ENCODE results near the gene LRMDA.

The LRMDA gene

GRCh38 chr10:75568450-75569130 is 137.2 kb downstream of the LRMDA start:
- no peak overlapping the region for H3K27ac ChIP-seq (ENCODE audit: low read depth, low read length)
- H3K9ac ChIP-seq (ENCODE audit: low read depth, low read length): no peak overlapping the region
- H3K9me3 ChIP-seq (ENCODE audit: control insufficient read depth, insufficient read depth, low read length): peaks cover 30% of the 10 kb centered on the region
- H3K4me1 ChIP-seq (ENCODE audit: control insufficient read depth, insufficient read depth, low read length): no peaks in the 10 kb centered on the region
- no peaks in the 10 kb centered on the region for H3K27me3 ChIP-seq (ENCODE audit: control insufficient read depth, insufficient read depth, low read length)
- no peak overlapping the region for H3K4me3 ChIP-seq (ENCODE audit: low read depth, low read length)
- H3K36me3 ChIP-seq (ENCODE audit: control insufficient read depth, insufficient read depth, low read length): no peaks in the 10 kb centered on the region

GRCh38 chr10:75569506-75569905 is 138.1 kb downstream of the LRMDA start:
- Histone ChIP-seq H3K4me1 (ENCODE audit: control insufficient read depth, insufficient read depth, low read length) (no peaks in the 10 kb centered on the region), H3K27ac (ENCODE audit: low read depth, low read length) (no peak overlapping the region), H3K4me3 (ENCODE audit: low read depth, low read length) (no peak overlapping the region), H3K9ac (ENCODE audit: low read depth, low read length) (no peak overlapping the region), H3K36me3 (ENCODE audit: control insufficient read depth, insufficient read depth, low read length) (no peaks in the 10 kb centered on the region), H3K27me3 (ENCODE audit: control insufficient read depth, insufficient read depth, low read length) (no peaks in the 10 kb centered on the region), H3K9me3 (ENCODE audit: control insufficient read depth, insufficient read depth, low read length) (peaks cover 24% of the 10 kb centered on the region)

DNA sequence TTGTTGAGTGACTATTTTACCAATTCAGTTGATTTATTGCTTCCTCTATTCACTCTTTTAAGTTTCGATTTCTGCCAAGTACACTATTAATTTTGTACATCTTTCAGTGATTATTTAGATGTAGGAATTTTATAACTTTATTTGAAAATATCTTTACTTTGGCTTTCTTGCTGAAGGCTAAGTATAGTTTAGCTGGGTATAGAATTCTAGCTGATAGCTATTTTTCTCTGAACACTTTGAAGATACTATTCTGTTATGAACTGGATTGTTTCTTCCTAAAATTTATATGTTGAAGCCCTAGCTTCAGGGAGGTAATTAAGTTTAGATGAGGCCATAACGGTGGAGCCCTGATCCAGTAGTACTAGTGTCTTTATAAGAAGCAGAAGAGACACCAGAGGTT is 141.1 kb downstream of the LRMDA start:
- Histone ChIP-seq H3K4me1 (ENCODE audit: control insufficient read depth, insufficient read depth, low read length) (no peaks in the 10 kb centered on the region), H3K27ac (ENCODE audit: low read depth, low read length) (no peak overlapping the region), H3K9ac (ENCODE audit: low read depth, low read length) (no peak overlapping the region), H3K27me3 (ENCODE audit: control insufficient read depth, insufficient read depth, low read length) (no peaks in the 10 kb centered on the region), H3K4me3 (ENCODE audit: low read depth, low read length) (no peak overlapping the region), H3K36me3 (ENCODE audit: control insufficient read depth, insufficient read depth, low read length) (no peaks in the 10 kb centered on the region), H3K9me3 (ENCODE audit: control insufficient read depth, insufficient read depth, low read length) (peaks cover 8% of the 10 kb centered on the region)

DNA sequence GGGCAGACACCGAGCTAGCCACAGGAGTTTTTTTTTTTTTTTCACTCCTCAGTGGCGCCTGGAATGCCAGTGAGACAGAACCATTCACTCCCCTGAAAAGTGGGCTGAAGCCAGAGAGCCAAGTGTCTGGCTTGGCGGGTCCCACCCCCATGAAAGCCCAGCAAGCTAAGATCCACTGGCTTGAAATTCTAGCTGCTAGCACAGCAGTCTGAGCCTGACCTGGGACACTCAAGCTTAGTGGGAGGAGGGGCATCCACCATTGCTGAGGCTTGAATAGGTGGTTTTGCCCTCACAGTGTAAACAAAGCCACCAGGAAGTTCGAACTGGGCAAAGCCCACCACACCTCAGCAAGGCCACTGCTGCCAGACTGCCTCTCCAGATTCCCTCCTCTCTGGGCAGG is 144.5 kb downstream of the LRMDA start:
- Histone ChIP-seq H3K4me3 (ENCODE audit: low read depth, low read length) (no peak overlapping the region), H3K9me3 (ENCODE audit: control insufficient read depth, insufficient read depth, low read length) (peaks cover 8% of the 10 kb centered on the region), H3K9ac (ENCODE audit: low read depth, low read length) (no peak overlapping the region), H3K4me1 (ENCODE audit: control insufficient read depth, insufficient read depth, low read length) (no peaks in the 10 kb centered on the region), H3K27me3 (ENCODE audit: control insufficient read depth, insufficient read depth, low read length) (no peaks in the 10 kb centered on the region), H3K36me3 (ENCODE audit: control insufficient read depth, insufficient read depth, low read length) (no peaks in the 10 kb centered on the region), H3K27ac (ENCODE audit: low read depth, low read length) (no peak overlapping the region)

DNA sequence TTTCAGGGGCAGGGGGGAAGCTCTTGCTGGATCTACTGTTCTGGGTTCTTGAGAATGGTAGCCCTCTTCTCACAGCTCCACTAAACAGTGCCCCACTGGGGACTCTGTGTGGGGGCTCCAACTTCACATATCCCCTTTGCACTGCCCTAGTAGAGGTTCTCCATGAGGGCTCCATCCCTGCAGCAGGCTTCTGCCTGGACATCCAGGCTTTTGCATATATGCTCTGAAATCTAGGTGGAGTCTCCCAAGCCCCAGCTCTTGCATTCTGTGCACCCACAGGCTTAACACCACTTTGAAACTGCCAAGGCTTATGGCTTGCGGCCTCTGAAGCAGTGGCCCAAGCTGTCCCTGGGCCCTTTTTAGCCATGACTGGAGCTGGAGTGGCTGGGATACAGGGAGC is 150.7 kb downstream of the LRMDA start:
- H3K27me3 ChIP-seq (ENCODE audit: control insufficient read depth, insufficient read depth, low read length): no peaks in the 10 kb centered on the region
- H3K27ac ChIP-seq (ENCODE audit: low read depth, low read length): no peak overlapping the region
- H3K4me1 ChIP-seq (ENCODE audit: control insufficient read depth, insufficient read depth, low read length): no peaks in the 10 kb centered on the region
- H3K4me3 ChIP-seq (ENCODE audit: low read depth, low read length): no peak overlapping the region
- H3K9ac ChIP-seq (ENCODE audit: low read depth, low read length): no peak overlapping the region
- peaks cover 25% of the 10 kb centered on the region for H3K9me3 ChIP-seq (ENCODE audit: control insufficient read depth, insufficient read depth, low read length)
- no peaks in the 10 kb centered on the region for H3K36me3 ChIP-seq (ENCODE audit: control insufficient read depth, insufficient read depth, low read length)

DNA sequence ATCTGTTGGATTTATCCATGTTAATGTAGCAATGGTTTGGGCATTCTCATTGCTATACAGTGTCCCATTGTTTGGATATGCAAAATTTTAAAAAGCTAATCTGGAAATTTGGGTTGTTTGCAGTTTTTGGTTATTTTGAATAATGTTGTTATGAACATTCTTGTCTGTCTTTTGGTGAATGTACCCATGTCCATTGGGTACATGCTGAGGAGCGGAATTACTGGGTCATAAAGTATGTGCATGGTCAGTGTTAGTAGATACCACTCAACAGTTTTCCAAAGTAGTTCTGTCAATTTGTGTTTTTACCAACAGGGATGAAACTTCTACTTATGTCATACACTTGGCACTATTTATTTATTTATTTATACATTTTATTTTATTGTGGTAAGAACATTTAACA is 153.9 kb downstream of the LRMDA start:
- Histone ChIP-seq H3K4me3 (ENCODE audit: low read depth, low read length) (no peak overlapping the region), H3K27ac (ENCODE audit: low read depth, low read length) (no peak overlapping the region), H3K9ac (ENCODE audit: low read depth, low read length) (no peak overlapping the region), H3K36me3 (ENCODE audit: control insufficient read depth, insufficient read depth, low read length) (no peaks in the 10 kb centered on the region), H3K4me1 (ENCODE audit: control insufficient read depth, insufficient read depth, low read length) (no peaks in the 10 kb centered on the region), H3K9me3 (ENCODE audit: control insufficient read depth, insufficient read depth, low read length) (peaks cover 25% of the 10 kb centered on the region), H3K27me3 (ENCODE audit: control insufficient read depth, insufficient read depth, low read length) (no peaks in the 10 kb centered on the region)

- no peaks in the 10 kb centered on the region for H3K36me3 ChIP-seq (ENCODE audit: control insufficient read depth, insufficient read depth, low read length)
- no peaks in the 10 kb centered on the region for H3K4me1 ChIP-seq (ENCODE audit: control insufficient read depth, insufficient read depth, low read length)
- H3K9me3 ChIP-seq (ENCODE audit: control insufficient read depth, insufficient read depth, low read length): peaks cover 19% of the 10 kb centered on the region
- H3K27ac ChIP-seq (ENCODE audit: low read depth, low read length): no peak overlapping the region
- no peak overlapping the region for H3K9ac ChIP-seq (ENCODE audit: low read depth, low read length)
- no peaks in the 10 kb centered on the region for H3K27me3 ChIP-seq (ENCODE audit: control insufficient read depth, insufficient read depth, low read length)
- H3K4me3 ChIP-seq (ENCODE audit: low read depth, low read length): no peak overlapping the region
These were observed 155.4 kb downstream of the LRMDA start for GRCh38 chr10:75586814-75587213.

DNA sequence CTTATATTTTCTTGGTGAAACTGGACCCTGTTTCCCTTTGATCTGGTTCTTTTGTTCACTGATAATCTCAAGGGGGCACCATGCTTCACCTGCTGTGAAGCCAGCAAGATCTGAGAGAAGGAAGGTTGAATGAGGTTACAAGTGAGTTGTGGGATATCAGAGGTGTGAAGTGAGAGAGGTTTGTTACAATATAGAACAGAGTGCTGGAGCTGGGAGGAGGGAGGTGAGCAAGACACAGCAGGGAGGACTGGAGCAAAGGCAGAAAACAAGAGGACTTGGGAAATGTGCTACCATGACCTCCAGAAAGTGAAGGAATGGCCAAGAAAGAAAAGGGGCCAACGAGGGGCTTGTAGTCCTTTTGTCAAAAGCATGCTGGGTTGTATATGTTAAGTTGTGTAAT is 156.6 kb downstream of the LRMDA start:
- Histone ChIP-seq H3K27me3 (ENCODE audit: control insufficient read depth, insufficient read depth, low read length) (no peaks in the 10 kb centered on the region), H3K9ac (ENCODE audit: low read depth, low read length) (no peak overlapping the region), H3K9me3 (ENCODE audit: control insufficient read depth, insufficient read depth, low read length) (peaks cover 7% of the 10 kb centered on the region), H3K4me3 (ENCODE audit: low read depth, low read length) (no peak overlapping the region), H3K27ac (ENCODE audit: low read depth, low read length) (no peak overlapping the region), H3K4me1 (ENCODE audit: control insufficient read depth, insufficient read depth, low read length) (0 out of 2 replicates have a peak, but pooled peaks cover 3% of the 10 kb centered on the region), H3K36me3 (ENCODE audit: control insufficient read depth, insufficient read depth, low read length) (no peaks in the 10 kb centered on the region)

DNA sequence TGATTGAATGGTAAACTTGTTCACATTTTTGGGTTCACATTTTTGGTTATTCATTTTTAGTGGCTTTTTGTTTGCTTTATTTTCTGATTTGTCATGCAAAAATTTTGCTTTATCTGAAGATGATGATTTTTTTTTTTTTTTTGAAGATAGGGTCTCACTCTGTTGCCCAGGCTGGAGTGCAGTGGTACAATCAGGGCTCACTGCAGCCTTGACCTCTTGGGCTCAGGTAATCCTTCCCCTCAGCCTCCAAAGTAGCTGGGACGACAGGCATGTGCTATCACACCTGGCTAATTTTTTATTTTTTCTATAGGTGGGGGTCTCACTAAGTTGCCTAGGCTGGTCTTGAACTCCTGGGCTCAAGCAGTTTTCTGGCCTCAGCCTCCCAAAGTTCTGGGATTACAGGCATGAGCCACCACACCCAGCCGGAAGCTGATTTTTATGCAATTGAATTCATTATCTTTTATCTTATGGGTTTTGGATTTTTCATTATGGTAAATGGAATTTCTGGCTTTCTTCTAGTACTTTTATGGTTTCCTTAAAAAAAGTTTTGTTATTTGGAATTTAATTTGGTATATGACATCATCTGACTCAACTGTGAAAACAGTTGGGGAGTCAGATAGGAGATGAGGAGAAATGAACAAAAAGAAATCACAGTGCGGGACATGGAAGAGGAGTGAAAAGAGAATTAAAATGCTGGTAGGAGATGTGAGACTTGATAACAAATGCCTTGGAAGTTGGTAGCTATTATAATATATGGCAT is 158.7 kb downstream of the LRMDA start:
- no peaks in the 10 kb centered on the region for H3K36me3 ChIP-seq (ENCODE audit: control insufficient read depth, insufficient read depth, low read length)
- no peak overlapping the region for H3K27ac ChIP-seq (ENCODE audit: low read depth, low read length)
- no peaks in the 10 kb centered on the region for H3K27me3 ChIP-seq (ENCODE audit: control insufficient read depth, insufficient read depth, low read length)
- H3K9ac ChIP-seq (ENCODE audit: low read depth, low read length): no peak overlapping the region
- H3K4me3 ChIP-seq (ENCODE audit: low read depth, low read length): no peak overlapping the region
- H3K4me1 ChIP-seq (ENCODE audit: control insufficient read depth, insufficient read depth, low read length): peaks cover 13% of the 10 kb centered on the region; the same call in 1 of the 2 replicates
- no peaks in the 10 kb centered on the region for H3K9me3 ChIP-seq (ENCODE audit: control insufficient read depth, insufficient read depth, low read length)

- Histone ChIP-seq H3K4me3 (ENCODE audit: low read depth, low read length) (no peak overlapping the region), H3K9ac (ENCODE audit: low read depth, low read length) (no peak overlapping the region), H3K9me3 (ENCODE audit: control insufficient read depth, insufficient read depth, low read length) (no peaks in the 10 kb centered on the region), H3K27me3 (ENCODE audit: control insufficient read depth, insufficient read depth, low read length) (no peaks in the 10 kb centered on the region), H3K36me3 (ENCODE audit: control insufficient read depth, insufficient read depth, low read length) (no peaks in the 10 kb centered on the region), H3K27ac (ENCODE audit: low read depth, low read length) (no peak overlapping the region), H3K4me1 (ENCODE audit: control insufficient read depth, insufficient read depth, low read length) (peaks cover 22% of the 10 kb centered on the region; the same call in 1 of the 2 replicates)
These were observed 160.8 kb downstream of the LRMDA start for GRCh38 chr10:75592151-75592787.

Data from HUES48 (cell line).